ENCODE results near the gene TOMM20. TPM values are rescaled to one million over a fixed set of nuclear protein-coding genes. Genes with fewer than 3 reads are reported as not detected.

The TOMM20 gene
- total RNA-seq, 1 experiment from 2014 or later, result 101 TPM

DNA sequence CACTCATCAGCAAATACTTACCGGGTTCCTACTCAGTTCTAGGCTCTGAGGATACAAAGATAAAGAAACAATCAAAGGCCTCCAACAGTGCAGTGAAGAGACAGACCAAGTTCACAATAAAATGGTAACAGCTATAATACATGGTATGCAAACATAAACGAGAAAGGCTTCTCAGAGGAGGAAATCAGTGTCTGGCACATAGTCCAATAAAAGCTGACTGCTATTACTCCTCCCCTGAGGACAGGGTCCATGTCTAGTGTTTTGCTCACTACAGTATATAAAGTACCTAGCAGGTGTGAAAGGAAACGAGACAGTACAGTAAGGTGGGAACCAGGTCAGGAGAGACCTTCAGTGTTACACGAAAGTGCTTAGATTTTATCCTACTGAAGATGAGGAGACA lies 28.1 kb upstream of the TOMM20 start:
- TF ChIP-seq POLR2AphosphoS5 (IDR thresholded peaks at IDR 0.05; ENCODE audit: low read depth, low read length), result no peak
- no peak for TF ChIP-seq TCF7L2 (IDR thresholded peaks at IDR 0.05; ENCODE audit: low read depth, low read length)
- DNase-seq (ENCODE audit: low read depth, low spot score) (no peak), ATAC-seq (no peak)
- peaks cover 2% of the 10 kb centered on the region for H3K4me1 ChIP-seq (ENCODE audit: control insufficient read depth, insufficient read depth, low read length)
- H3K4me3 ChIP-seq (ENCODE audit: low read depth in 2 of 2, low read length in 2 of 2), result no peak overlapping the region
- in situ Hi-C loops (cut with HindIII; ENCODE audit: low pct_unique_long_range_greater_than_20kb, low sequenced_read_pairs) (no loop called here), intact Hi-C loops (cut with micrococcal nuclease; ENCODE audit: unreplicated experiment) (no loop called here)
- ChIA-PET POLR2A (interaction anchor here (0.9 kb wide), 1 partner anchor 25 kb away, joined by 3 read pairs; no protein-coding TSS in a partner anchor), CTCF (interaction anchor here (0.7 kb wide), 1 partner anchor 11 kb away, joined by 6 read pairs; no protein-coding TSS in a partner anchor)
- H3K9me3 ChIP-seq (ENCODE audit: control insufficient read depth, insufficient read depth, low read depth, low read length), result no peaks in the 10 kb centered on the region
- H3K27me3 ChIP-seq (ENCODE audit: control insufficient read depth, insufficient read depth, low read length), result no peaks in the 10 kb centered on the region
- H3K27ac ChIP-seq (ENCODE audit: low read length), result no peak overlapping the region
- BruUV-seq (replicated peaks), result no TSS peak
- H3K36me3 ChIP-seq (ENCODE audit: control insufficient read depth, insufficient read depth, low read length), result peaks cover 20% of the 10 kb centered on the region

DNA sequence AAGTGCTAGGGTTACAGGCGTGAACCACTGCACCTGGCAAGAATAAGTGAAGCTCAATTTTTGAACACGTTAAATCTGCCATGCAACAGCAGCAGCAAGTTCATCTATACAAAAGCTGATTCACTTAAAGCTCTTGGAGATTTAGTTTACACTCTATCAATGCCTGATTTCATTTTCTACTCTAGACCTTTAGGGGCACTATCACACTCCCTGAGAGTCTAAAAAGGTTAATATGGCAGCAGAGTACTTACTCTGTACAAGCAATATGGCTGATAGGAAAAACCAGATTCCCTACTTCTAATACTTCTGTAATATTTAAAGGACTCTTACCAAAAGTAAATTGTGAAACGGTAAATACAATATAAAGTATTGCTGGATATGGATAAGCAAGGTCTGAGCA lies 27.6 kb upstream of the TOMM20 start:
- Histone ChIP-seq H3K27me3 (ENCODE audit: control insufficient read depth, insufficient read depth, low read length) (no peaks in the 10 kb centered on the region), H3K4me3 (ENCODE audit: low read depth in 2 of 2, low read length in 2 of 2) (no peak overlapping the region), H3K9me3 (ENCODE audit: control insufficient read depth, insufficient read depth, low read depth, low read length) (no peaks in the 10 kb centered on the region), H3K27ac (ENCODE audit: low read length) (no peak overlapping the region), H3K36me3 (ENCODE audit: control insufficient read depth, insufficient read depth, low read length) (peaks cover 20% of the 10 kb centered on the region), H3K4me1 (ENCODE audit: control insufficient read depth, insufficient read depth, low read length) (no peaks in the 10 kb centered on the region; the same call in 1 of the 2 replicates)
- intact Hi-C loops (cut with micrococcal nuclease; ENCODE audit: unreplicated experiment), result no loop called here
- ChIA-PET CTCF (interaction anchor here (0.6 to 0.7 kb wide), 2 partner anchors 11 to 51 kb away, joined by 6 to 8 read pairs; no protein-coding TSS in a partner anchor), POLR2A (interaction anchor here (0.9 kb wide), 1 partner anchor 24 kb away, joined by 3 read pairs; no protein-coding TSS in a partner anchor)
- ATAC-seq (no peak), DNase-seq (ENCODE audit: low read depth, low spot score) (no peak)
- no TSS peak for BruUV-seq (replicated peaks)
- TF ChIP-seq, protein P1, sequence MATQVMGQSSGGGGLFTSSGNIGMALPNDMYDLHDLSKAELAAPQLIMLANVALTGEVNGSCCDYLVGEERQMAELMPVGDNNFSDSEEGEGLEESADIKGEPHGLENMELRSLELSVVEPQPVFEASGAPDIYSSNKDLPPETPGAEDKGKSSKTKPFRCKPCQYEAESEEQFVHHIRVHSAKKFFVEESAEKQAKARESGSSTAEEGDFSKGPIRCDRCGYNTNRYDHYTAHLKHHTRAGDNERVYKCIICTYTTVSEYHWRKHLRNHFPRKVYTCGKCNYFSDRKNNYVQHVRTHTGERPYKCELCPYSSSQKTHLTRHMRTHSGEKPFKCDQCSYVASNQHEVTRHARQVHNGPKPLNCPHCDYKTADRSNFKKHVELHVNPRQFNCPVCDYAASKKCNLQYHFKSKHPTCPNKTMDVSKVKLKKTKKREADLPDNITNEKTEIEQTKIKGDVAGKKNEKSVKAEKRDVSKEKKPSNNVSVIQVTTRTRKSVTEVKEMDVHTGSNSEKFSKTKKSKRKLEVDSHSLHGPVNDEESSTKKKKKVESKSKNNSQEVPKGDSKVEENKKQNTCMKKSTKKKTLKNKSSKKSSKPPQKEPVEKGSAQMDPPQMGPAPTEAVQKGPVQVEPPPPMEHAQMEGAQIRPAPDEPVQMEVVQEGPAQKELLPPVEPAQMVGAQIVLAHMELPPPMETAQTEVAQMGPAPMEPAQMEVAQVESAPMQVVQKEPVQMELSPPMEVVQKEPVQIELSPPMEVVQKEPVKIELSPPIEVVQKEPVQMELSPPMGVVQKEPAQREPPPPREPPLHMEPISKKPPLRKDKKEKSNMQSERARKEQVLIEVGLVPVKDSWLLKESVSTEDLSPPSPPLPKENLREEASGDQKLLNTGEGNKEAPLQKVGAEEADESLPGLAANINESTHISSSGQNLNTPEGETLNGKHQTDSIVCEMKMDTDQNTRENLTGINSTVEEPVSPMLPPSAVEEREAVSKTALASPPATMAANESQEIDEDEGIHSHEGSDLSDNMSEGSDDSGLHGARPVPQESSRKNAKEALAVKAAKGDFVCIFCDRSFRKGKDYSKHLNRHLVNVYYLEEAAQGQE (IDR thresholded peaks at IDR 0.05; ENCODE audit: insufficient read depth in 1 of 2, low read depth in 2 of 2, low read length in 1 of 2), result no peak
- TF ChIP-seq POLR2AphosphoS5 (IDR thresholded peaks at IDR 0.05; ENCODE audit: low read depth, low read length), result no peak
- no peak for TF ChIP-seq TCF7L2 (IDR thresholded peaks at IDR 0.05; ENCODE audit: low read depth, low read length)
- TF ChIP-seq SIN3A (IDR thresholded peaks at IDR 0.05; ENCODE audit: borderline replicate concordance, insufficient read depth, low read depth, low read length), result no peak
- TF ChIP-seq, protein P2, sequence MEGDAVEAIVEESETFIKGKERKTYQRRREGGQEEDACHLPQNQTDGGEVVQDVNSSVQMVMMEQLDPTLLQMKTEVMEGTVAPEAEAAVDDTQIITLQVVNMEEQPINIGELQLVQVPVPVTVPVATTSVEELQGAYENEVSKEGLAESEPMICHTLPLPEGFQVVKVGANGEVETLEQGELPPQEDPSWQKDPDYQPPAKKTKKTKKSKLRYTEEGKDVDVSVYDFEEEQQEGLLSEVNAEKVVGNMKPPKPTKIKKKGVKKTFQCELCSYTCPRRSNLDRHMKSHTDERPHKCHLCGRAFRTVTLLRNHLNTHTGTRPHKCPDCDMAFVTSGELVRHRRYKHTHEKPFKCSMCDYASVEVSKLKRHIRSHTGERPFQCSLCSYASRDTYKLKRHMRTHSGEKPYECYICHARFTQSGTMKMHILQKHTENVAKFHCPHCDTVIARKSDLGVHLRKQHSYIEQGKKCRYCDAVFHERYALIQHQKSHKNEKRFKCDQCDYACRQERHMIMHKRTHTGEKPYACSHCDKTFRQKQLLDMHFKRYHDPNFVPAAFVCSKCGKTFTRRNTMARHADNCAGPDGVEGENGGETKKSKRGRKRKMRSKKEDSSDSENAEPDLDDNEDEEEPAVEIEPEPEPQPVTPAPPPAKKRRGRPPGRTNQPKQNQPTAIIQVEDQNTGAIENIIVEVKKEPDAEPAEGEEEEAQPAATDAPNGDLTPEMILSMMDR (IDR thresholded peaks at IDR 0.05), result no peak
- in situ Hi-C loops (cut with HindIII; ENCODE audit: low pct_unique_long_range_greater_than_20kb, low sequenced_read_pairs), result no loop called here

DNA sequence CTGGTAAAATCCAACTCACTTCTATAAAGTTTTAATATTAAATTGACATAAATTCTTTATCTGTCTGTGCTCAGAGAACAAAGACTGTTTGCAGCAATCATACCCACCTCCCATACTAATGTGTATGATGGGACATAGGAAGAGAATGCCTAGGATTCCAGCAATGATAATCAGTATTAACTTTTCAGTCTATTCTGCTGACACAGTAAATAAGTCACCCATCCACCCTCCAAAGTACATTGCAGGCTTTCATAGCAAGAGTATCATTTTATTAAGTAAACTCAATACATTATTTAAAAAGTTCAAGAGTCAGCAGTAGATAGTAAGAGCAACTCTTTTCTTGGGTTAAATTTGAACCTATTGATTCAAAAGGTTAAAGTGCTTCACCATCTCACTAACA lies 23.6 kb upstream of the TOMM20 start:
- H3K36me3 ChIP-seq (ENCODE audit: control insufficient read depth, insufficient read depth, low read length), result peaks cover 26% of the 10 kb centered on the region
- no peaks in the 10 kb centered on the region for H3K4me1 ChIP-seq (ENCODE audit: control insufficient read depth, insufficient read depth, low read length)
- H3K27me3 ChIP-seq (ENCODE audit: control insufficient read depth, insufficient read depth, low read length), result no peaks in the 10 kb centered on the region
- no peak for ATAC-seq
- intact Hi-C loops (cut with micrococcal nuclease; ENCODE audit: unreplicated experiment), result no loop called here
- no peaks in the 10 kb centered on the region for H3K9me3 ChIP-seq (ENCODE audit: control insufficient read depth, insufficient read depth, low read depth, low read length)
- no peak for TF ChIP-seq POLR2AphosphoS5 (IDR thresholded peaks at IDR 0.05; ENCODE audit: low read depth, low read length)
- no peak for TF ChIP-seq TCF7L2 (IDR thresholded peaks at IDR 0.05; ENCODE audit: low read depth, low read length)
- TF ChIP-seq SIN3A (IDR thresholded peaks at IDR 0.05; ENCODE audit: borderline replicate concordance, insufficient read depth, low read depth, low read length), result no peak
- TF ChIP-seq, protein P2 (IDR thresholded peaks at IDR 0.05), result no peak
- TF ChIP-seq, protein P1 (IDR thresholded peaks at IDR 0.05; ENCODE audit: insufficient read depth in 1 of 2, low read depth in 2 of 2, low read length in 1 of 2), result no peak
- BruUV-seq (replicated peaks), result no TSS peak
- no peak for DNase-seq (ENCODE audit: low read depth, low spot score)
- POLR2A ChIA-PET, result no interaction called here
- CTCF ChIA-PET, result no interaction called here
- H3K4me3 ChIP-seq (ENCODE audit: low read depth in 2 of 2, low read length in 2 of 2), result no peak overlapping the region
- in situ Hi-C loops (cut with HindIII; ENCODE audit: low pct_unique_long_range_greater_than_20kb, low sequenced_read_pairs), result no loop called here
- H3K27ac ChIP-seq (ENCODE audit: low read length), result no peak overlapping the region
